ENCODE data around the gene GPC5.

GPC5 gene

DNA sequence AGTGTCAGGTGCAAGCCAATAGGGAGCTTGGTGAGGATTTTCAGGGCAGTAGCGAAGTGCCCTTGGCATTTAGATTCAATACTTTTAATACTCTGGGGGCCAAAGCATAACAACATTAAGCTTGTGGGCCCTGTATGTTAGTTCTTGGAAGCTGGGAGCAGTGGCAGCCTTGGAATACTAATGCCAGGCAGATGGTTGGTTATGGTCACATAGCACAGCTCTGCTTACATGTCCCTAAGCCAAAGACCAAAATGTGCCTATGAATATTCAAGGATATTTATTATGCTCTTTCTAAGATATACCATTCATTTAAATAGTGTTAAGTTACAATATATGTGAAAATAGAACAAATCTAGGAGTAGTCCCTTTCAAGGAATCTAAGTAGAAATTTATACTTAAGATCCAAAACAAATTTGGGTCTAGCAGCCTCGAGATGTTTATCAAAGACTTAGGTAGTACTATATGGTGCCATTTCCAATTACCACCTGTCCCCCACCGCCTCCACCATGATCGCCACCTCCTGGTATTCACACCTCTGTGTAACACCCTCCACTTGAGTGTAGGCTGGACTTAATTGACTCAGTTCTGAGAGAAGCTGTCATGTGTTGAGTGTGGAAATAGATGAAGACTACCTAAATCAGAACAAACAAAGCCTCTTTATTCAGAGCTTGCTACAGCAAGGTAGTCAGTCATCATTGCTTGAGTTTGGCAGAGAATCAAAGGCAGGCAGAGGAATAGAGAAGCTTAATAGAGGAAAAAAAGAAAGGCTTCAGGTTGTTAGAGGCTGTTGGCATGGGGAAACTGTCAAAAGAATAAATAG is 261.0 kb downstream of the GPC5 start:
- TF ChIP-seq SIN3A (IDR thresholded peaks at IDR 0.05; ENCODE audit: borderline replicate concordance, insufficient read depth, low read length), result no peak
- TF ChIP-seq, protein P1, sequence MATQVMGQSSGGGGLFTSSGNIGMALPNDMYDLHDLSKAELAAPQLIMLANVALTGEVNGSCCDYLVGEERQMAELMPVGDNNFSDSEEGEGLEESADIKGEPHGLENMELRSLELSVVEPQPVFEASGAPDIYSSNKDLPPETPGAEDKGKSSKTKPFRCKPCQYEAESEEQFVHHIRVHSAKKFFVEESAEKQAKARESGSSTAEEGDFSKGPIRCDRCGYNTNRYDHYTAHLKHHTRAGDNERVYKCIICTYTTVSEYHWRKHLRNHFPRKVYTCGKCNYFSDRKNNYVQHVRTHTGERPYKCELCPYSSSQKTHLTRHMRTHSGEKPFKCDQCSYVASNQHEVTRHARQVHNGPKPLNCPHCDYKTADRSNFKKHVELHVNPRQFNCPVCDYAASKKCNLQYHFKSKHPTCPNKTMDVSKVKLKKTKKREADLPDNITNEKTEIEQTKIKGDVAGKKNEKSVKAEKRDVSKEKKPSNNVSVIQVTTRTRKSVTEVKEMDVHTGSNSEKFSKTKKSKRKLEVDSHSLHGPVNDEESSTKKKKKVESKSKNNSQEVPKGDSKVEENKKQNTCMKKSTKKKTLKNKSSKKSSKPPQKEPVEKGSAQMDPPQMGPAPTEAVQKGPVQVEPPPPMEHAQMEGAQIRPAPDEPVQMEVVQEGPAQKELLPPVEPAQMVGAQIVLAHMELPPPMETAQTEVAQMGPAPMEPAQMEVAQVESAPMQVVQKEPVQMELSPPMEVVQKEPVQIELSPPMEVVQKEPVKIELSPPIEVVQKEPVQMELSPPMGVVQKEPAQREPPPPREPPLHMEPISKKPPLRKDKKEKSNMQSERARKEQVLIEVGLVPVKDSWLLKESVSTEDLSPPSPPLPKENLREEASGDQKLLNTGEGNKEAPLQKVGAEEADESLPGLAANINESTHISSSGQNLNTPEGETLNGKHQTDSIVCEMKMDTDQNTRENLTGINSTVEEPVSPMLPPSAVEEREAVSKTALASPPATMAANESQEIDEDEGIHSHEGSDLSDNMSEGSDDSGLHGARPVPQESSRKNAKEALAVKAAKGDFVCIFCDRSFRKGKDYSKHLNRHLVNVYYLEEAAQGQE (IDR thresholded peaks at IDR 0.05; ENCODE audit: insufficient read depth in 1 of 2, low read depth in 2 of 2, low read length in 2 of 2), result no peak
- no peak for TF ChIP-seq TAF1 (IDR thresholded peaks at IDR 0.05; ENCODE audit: borderline replicate concordance, insufficient read depth, low read length)
- no peak for TF ChIP-seq POLR2AphosphoS5 (IDR thresholded peaks at IDR 0.05; ENCODE audit: low read depth, low read length)
- no peak for TF ChIP-seq FOXP2 (optimal IDR thresholded peaks at IDR 0.05; ENCODE audit: borderline replicate concordance, extremely low read depth, extremely low read length, insufficient read depth)

DNA sequence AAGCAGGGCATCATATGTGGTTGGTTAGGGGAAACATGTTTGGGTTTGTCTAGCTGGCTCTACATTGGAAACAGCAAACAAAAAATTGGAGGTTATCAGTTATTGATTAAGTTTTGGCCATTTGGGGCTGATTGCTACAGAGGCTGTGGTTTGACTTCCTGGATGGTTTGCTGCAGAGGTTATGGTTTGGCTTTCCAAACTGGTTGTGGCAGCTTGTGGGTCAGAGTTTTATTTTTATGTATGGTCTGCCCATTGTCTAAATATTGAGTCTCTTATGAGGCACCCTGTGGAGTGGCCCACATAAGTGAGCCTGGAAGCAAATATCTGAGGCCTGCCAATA is 261.6 kb downstream of the GPC5 start:
- TF ChIP-seq, protein P1 (IDR thresholded peaks at IDR 0.05; ENCODE audit: insufficient read depth in 1 of 2, low read depth in 2 of 2, low read length in 2 of 2), result no peak
- TF ChIP-seq TAF1 (IDR thresholded peaks at IDR 0.05; ENCODE audit: borderline replicate concordance, insufficient read depth, low read length) (no peak), POLR2AphosphoS5 (IDR thresholded peaks at IDR 0.05; ENCODE audit: low read depth, low read length) (no peak), SIN3A (IDR thresholded peaks at IDR 0.05; ENCODE audit: borderline replicate concordance, insufficient read depth, low read length) (no peak)

DNA sequence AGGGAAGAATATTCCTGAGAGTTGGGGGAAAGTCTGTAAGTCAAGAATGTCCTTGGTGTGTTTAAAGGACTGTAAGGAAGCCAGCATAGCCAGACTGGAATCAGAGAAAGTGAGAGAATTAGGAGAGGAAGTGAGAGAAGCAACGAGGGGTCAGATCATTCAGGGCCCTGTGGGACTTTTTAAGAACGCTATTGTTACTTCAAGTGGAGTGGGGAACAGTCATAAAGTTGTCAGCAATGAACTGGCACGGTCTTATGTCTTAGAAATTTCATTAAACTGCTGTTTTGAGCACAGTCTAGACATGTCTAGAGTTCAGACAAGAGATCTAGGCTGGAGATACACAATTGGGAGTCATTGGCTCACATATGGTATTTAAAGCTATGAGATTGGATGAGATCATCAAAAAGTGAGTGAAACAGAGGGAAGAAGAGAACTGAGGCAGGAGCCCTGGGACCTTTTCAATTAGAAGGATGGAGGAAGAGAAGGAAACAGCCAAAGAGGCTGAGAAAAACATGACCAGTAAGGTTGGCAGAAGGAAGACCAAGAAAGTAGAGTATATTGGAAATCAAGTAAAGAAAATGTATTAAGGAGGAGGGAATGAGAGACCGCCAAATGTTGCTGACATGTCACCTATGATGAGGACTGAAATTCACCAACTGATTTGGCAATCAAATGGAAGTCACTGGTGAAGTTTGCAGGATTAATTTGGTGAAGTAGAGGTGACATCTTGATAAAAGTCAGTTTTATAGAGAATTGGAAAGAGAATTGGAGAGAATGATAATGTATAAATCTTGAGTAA is 263.5 kb downstream of the GPC5 start:
- TF ChIP-seq TAF1 (IDR thresholded peaks at IDR 0.05; ENCODE audit: borderline replicate concordance, insufficient read depth, low read length) (no peak), POLR2AphosphoS5 (IDR thresholded peaks at IDR 0.05; ENCODE audit: low read depth, low read length) (no peak), SIN3A (IDR thresholded peaks at IDR 0.05; ENCODE audit: borderline replicate concordance, insufficient read depth, low read length) (no peak), FOXP2 (optimal IDR thresholded peaks at IDR 0.05; ENCODE audit: borderline replicate concordance, extremely low read depth, extremely low read length, insufficient read depth) (no peak)
- TF ChIP-seq, protein P1 (IDR thresholded peaks at IDR 0.05; ENCODE audit: insufficient read depth in 1 of 2, low read depth in 2 of 2, low read length in 2 of 2), result no peak

DNA sequence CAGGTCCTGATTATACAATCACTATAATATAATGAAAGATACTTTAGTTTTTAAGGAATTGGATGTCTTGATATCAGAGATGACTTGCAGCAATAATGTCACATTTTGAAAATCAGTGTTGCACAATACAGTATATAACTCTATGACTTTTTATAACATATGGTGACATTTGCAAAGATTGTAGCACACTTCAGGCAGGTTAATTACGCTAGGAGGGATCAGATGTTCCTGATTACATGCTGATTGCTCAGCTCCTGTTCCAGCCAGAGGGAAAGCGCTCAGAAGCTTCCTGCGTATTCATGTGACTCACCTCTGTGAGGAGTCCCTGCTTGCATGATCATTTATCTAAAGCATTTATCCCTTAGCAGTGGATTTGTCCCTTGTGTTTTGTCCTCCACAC is 265.6 kb downstream of the GPC5 start:
- TF ChIP-seq SIN3A (IDR thresholded peaks at IDR 0.05; ENCODE audit: borderline replicate concordance, insufficient read depth, low read length) (no peak), TAF1 (IDR thresholded peaks at IDR 0.05; ENCODE audit: borderline replicate concordance, insufficient read depth, low read length) (no peak), FOXP2 (optimal IDR thresholded peaks at IDR 0.05; ENCODE audit: borderline replicate concordance, extremely low read depth, extremely low read length, insufficient read depth) (no peak), POLR2AphosphoS5 (IDR thresholded peaks at IDR 0.05; ENCODE audit: low read depth, low read length) (no peak)
- TF ChIP-seq, protein P1 (IDR thresholded peaks at IDR 0.05; ENCODE audit: insufficient read depth in 1 of 2, low read depth in 2 of 2, low read length in 2 of 2), result no peak

All from PFSK-1 (cell line).